Inflammatory macrophage treated with lipopolysaccharide for 1 hour (primary cell): ENCODE measurements around the gene MLLT10.

Experiments used
- DNase-seq, 2 donors: peaks; one replicate each; pipeline ENCODE4 v3.0.0-alpha.2; 2020 to 2022

MLLT10 gene

DNA sequence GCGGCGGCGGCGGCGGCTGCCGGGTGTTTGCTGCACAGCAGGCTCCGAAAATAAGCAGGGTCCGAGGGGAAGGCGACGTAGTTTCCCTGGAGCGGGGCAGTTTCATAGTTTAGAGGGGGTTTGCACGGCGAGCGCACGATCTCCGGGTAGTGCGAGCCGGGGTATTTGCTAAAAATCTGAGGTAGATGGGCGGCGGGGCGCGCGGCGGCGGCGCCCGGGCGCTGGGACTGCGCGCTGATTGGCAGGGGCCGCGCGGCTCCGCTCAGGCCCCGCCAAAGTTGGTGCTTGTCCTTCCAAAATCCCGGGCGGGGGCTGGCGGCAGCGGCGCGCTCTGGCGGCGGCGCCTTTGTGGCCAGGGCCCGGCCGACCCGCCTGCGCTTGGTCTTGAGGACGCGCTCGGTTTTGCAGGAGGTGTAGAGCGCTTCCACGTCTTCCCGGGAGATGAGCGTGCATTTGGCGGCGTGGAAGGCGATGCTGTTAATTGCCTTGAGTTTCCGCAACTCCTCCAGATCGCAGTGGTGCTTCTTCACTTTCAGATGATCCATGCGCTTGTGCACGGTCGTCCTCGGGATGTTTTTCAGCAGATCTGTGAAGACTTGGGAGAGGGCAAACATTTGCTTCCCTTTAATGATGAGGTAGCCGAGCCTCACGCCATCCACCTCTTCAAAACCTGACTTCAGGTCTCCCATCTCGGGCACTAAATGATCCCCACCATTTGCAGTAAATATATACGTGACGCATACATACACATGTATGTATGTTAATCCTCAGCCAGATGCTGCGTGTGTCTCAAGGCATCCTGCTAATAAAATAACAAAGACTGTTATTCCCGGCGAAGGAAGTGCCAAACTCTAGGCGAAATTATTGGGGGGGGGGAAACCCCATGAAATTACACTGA, 16.6 kb upstream of the MLLT10 start:
- no peak for DNase-seq

- no peak for DNase-seq
Observed at GRCh38 chr10:21518149-21518640, 15.8 kb upstream of the MLLT10 start.

- DNase-seq, result no peak
Observed at GRCh38 chr10:21518641-21519396, 15.2 kb upstream of the MLLT10 start.

DNA sequence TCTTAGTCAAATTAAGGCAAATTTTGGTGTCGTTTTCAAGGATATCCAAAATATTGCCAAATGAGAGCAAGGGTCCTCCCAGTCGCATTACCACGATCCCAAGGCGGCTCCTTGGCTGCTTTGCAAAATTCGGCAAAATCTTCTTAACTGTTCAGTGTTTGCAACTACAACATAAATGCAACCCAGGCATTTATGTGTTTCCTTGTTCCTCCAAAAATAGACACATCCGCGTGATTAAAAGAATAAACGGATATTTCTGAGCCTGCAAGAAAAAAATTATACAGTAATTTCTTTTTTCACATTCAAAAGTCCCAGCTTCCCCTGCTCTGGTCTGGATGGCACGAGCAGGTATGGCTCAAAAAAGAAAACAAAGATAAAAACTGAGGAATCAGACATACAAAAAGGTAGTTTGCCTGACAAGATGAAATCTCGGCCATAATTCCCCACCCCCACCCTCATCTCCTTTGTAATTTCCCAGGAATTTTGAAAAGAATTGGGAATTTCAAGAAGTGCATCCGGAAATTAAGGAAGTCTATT, 14.6 kb upstream of the MLLT10 start:
- DNase-seq, result no peak

DNA sequence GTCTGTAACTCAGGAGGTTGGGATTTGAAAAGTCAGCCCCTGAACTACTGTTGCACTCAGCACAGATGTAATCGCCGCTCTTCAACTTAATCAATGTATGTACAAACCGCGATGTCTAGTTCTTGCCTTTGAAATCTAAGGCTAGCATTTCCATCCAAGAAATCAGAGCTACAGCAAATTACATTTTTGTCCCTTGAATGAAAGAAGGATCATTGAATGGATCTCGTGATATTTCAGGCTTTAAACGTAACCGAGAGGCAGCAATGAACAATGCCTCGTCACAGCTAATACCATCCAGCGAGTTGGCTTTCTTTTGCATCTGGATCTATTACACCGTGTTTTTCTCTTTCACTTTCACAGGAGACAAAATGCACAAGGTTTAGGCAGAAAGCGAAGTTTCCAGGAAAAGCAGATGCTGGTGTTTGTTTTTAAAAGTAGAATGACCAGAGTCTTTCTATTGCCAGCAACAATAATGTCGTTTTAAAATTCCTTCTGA, 14.0 kb upstream of the MLLT10 start:
- no peak for DNase-seq

- no peak for DNase-seq
Observed at GRCh38 chr10:21520509-21520908, 13.5 kb upstream of the MLLT10 start.

DNA sequence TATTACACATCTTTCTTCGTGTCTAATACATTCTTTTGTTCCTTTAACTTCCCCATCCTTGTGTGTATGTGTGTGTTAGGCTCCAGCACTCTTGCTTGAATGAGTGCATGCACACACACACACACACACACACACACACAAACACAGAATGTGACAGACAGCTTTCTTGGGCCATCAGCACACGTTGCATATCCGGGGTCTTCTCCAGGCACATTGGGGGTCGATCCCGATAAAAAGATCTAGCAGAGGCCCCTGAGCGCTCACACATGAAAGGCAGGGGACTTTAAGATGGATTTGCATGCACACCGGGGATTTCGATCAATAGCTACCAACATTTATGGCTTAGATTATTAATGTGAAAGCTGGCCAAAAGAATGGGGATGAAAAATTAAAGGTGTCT, 13.1 kb upstream of the MLLT10 start:
- no peak for DNase-seq

DNA sequence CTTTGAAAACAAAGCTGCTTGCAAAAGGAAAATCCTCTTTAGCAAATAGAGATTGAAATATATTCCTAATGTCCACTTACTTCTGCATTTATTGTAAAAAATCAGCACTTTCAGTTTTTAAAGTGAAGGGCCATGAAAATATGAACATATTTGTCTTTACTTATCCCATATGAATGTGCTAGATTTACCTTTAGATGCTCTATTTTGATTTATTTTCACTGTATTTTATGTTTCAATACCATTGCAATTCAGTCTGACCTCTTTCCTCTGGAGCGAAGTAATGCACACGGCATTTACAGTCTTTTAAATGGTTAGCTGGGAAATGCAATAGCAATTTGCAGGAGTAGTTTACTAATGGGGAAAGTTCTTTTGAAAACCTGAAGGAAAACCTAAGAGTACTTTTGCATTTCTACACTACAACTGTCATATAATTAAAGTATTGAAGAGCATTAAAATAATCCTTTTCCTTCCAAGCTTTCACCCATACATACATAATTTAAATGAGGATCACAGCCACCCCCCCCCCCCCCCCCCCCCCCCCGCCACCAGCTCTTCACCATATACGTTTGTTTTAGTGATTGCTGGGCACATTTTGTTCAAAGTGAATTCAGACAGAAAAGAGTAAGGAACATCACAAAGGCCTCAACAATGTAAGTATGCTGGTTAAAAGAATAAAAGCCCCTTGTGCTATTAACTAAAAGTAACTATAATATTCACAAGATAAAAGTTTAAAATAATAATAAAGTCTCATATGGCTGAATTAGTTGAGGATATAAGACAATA, 12.1 kb upstream of the MLLT10 start:
- DNase-seq, result no peak

DNA sequence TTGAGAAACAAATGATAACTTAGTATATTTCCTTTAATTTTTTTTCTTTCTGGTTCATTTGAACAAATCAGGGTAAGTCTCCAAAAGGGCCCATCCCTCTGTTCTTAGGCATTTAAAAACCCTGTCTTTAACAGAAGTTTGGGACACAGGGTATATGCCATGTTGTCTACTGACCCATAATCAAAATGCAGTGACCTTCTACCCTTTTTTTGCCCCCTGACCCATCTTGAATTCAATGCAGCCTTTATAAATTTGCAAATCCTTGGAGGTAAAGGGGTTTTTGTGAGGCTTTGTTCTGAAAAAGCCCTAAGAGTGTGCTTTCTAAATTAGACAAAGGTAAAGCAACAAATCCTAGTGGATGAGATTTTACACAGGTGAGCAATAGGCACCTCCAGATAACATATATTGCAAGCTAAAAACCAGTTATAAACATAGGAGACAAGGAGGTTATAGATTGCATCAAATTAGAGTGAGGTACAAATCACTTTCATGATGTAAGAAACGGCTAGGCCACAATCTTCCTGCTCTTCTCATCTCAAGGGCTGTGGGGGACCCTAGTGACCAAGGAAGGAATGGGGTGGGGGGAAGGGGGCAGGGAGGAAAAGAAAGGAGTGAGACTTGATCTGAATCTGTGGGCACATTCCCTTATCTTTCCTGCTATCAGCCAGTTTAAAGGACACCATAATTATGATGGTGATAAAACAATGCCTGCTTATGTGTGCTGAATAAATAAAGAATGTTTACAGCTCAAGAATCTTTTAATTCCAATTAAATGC, 11.2 kb upstream of the MLLT10 start:
- DNase-seq, result no peak

GRCh38 chr10:21523557-21524008, 10.4 kb upstream of the MLLT10 start:
- DNase-seq, result no peak

DNA sequence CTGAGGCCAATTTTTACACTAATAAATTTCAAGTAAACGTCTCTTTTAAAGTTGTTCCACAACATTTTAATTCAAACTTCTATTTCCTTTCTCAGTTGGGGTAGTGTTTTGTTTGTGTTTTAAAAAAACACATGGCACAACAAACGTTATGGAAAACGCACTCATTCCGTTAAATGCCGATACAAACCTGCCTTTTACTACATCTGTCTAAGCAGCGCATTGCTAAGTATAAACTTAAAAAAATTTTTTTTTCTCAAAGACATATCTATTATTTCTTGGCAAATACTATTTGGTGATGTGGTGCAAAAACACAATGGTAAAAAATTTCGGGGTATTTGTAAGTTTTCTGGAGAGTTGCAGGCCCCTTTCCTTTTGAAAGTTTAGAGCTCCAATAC, 9.9 kb upstream of the MLLT10 start:
- DNase-seq, result no peak

GRCh38 chr10:21524526-21525366, 9.3 kb upstream of the MLLT10 start:
- DNase-seq, result peak; percentile 51 to 60

DNA sequence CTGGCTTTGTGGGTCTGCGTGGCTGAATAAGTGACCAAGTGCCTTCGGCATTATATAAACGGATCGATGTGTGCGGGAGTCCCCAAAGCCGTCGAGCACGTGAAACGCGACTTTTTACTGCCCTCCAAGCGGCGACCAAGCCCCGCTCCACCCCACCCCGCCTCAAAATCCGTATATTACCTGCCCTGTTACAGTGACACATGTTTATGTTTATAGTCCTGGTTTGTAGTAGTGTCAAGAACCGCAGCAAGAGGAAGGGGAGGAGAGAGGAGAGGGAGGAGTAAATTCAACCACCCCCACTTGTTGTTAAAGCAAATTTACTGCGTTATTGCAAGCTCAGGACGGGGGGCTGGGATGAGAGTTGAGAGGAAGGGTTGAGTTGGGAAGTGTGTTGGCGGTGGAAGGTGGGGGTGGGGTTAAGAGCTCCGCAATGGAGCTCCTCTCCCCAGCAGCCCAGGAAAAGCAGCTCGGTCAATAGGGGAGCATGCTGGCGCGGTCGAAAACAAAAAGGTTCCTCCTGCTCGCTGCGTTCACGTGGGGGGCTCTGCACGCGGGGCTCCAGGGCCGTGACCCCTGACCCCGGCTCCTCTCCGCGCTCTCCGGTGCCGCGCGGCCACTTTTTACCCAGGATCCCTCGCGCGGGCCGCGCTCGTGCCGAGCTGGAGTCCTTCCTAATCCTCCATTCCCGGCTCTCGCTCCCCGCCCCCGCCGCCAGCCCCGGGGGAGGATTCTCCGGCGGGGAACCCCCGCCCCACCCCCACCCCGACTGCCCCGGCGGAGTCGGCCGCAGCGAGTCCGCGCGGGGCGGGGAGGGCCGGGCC, 8.5 kb upstream of the MLLT10 start, which contains the start of gene SKIDA1:
TSS of gene SKIDA1 (minus strand) at position 316 of the 821 bp plus-strand sequence. CDS start 7,860 bp downstream, outside the sequence.
- DNase-seq, result peak; percentile 64 to 69

GRCh38 chr10:21526188-21526859, 7.7 kb upstream of the MLLT10 start:
- peak in 1 of 2 donors; percentile 35 for DNase-seq

GRCh38 chr10:21526860-21527597, 7.0 kb upstream of the MLLT10 start:
- DNase-seq, result peak; percentile 34 to 48

- DNase-seq, result no peak
Observed at GRCh38 chr10:21527598-21528235, 6.3 kb upstream of the MLLT10 start.

- no peak for DNase-seq
Observed at GRCh38 chr10:21528236-21529031, 5.6 kb upstream of the MLLT10 start.
